Activated CD8-positive, alpha-beta T cell treated with anti-CD3 and anti-CD28 coated beads, Interleukin-2, amount 10 ng/mL, durations not matched to agents 7 days and 5 days (primary cell): ENCODE measurements around the gene FGF14. TPM values are rescaled to one million over a fixed set of nuclear protein-coding genes. Genes with fewer than 3 reads are reported as not detected.

ENCODE experiments used
- ATAC-seq: fragments of 150-1000 bp; cut with Tn5 transposase; one replicate; pipeline ENCODE4 v1.10.0; 2021; ENCODE audit warnings: moderate library complexity
- CTCF ChIA-PET: fragments of 350-600 bp; sonication (Branson Sonifier 250); formaldehyde crosslinking; loops from one replicate; lab custom pipeline; 2021; ENCODE audit warnings: antibody characterized with exemption; lab: Charles Lee
- POLR2A ChIA-PET: fragments of 350-600 bp; sonication (Branson Sonifier 250); formaldehyde crosslinking; loops from one replicate; lab custom pipeline; 2021; ENCODE audit warnings: antibody characterized with exemption; lab: Charles Lee
- DNase-seq: peaks from one replicate; pipeline ENCODE4 v3.0.0-alpha.2; 2020
- H3K27ac Mint-ChIP-seq: one replicate; pipeline ENCODE4 v1.8.0; 2021; ENCODE audit warnings: mild to moderate bottlenecking, mixed read lengths
- H3K27me3 Mint-ChIP-seq: one replicate; pipeline ENCODE4 v1.8.0; 2021; ENCODE audit warnings: low read depth, mixed read lengths
- H3K36me3 Mint-ChIP-seq: one replicate; pipeline ENCODE4 v1.8.0; 2021; ENCODE audit warnings: low read depth, mixed read lengths
- H3K4me1 Mint-ChIP-seq: one replicate; pipeline ENCODE4 v1.8.0; 2021; ENCODE audit warnings: low read depth, mixed read lengths
- H3K4me3 Mint-ChIP-seq: one replicate; pipeline ENCODE4 v1.8.0; 2021; ENCODE audit warnings: mild to moderate bottlenecking, mixed read lengths
- H3K9me3 Mint-ChIP-seq: one replicate; pipeline ENCODE4 v1.8.0; 2022; ENCODE audit warnings: mixed read lengths; ENCODE audit not compliant: insufficient read depth
- total RNA-seq, 2 experiments: library from RNA; stranded (reverse); gene quantifications; one replicate each; pipeline ENCODE4 v1.2.3, GENCODE V29; 2021

Gene FGF14
- total RNA-seq, 2 experiments from 2014 or later, result not detected

GRCh38 chr13:102300379-102300778 lies 101.5 kb downstream of the FGF14 start:
- Mint-ChIP-seq H3K36me3 (no peaks in the 10 kb centered on the region), H3K4me3 (no peak overlapping the region), H3K27ac (no peak overlapping the region), H3K4me1 (no peaks in the 10 kb centered on the region), H3K9me3 (no peaks in the 10 kb centered on the region), H3K27me3 (no peaks in the 10 kb centered on the region)
- ATAC-seq, result no peak
- CTCF ChIA-PET, result no interaction called here
- DNase-seq, result no peak
- POLR2A ChIA-PET, result no interaction called here

- no peak overlapping the region for H3K27ac Mint-ChIP-seq
- no peaks in the 10 kb centered on the region for H3K27me3 Mint-ChIP-seq
- DNase-seq (no peak), ATAC-seq (no peak)
- H3K9me3 Mint-ChIP-seq, result no peaks in the 10 kb centered on the region
- ChIA-PET CTCF (no interaction called here), POLR2A (no interaction called here)
- H3K36me3 Mint-ChIP-seq, result no peaks in the 10 kb centered on the region
- no peaks in the 10 kb centered on the region for H3K4me1 Mint-ChIP-seq
- no peak overlapping the region for H3K4me3 Mint-ChIP-seq
Measured at GRCh38 chr13:102299366-102299765, 102.5 kb downstream of the FGF14 start.

GRCh38 chr13:102298051-102298450 lies 103.8 kb downstream of the FGF14 start:
- POLR2A ChIA-PET, result no interaction called here
- Mint-ChIP-seq H3K4me1 (no peaks in the 10 kb centered on the region), H3K4me3 (no peak overlapping the region), H3K36me3 (no peaks in the 10 kb centered on the region), H3K27ac (no peak overlapping the region), H3K9me3 (no peaks in the 10 kb centered on the region), H3K27me3 (no peaks in the 10 kb centered on the region)
- CTCF ChIA-PET, result no interaction called here
- ATAC-seq (no peak), DNase-seq (no peak)

- POLR2A ChIA-PET, result no interaction called here
- H3K4me1 Mint-ChIP-seq, result no peaks in the 10 kb centered on the region
Measured at GRCh38 chr13:102295316-102296048, 106.4 kb downstream of the FGF14 start.

GRCh38 chr13:102294407-102295018 lies 107.3 kb downstream of the FGF14 start:
- Mint-ChIP-seq H3K36me3 (no peaks in the 10 kb centered on the region), H3K4me1 (no peaks in the 10 kb centered on the region), H3K27me3 (no peaks in the 10 kb centered on the region), H3K27ac (no peak overlapping the region), H3K9me3 (no peaks in the 10 kb centered on the region), H3K4me3 (no peak overlapping the region)
- CTCF ChIA-PET, result no interaction called here
- DNase-seq (no peak), ATAC-seq (no peak)
- POLR2A ChIA-PET, result no interaction called here

More at GRCh38 chr13:102295316-102296048, 106.4 kb downstream of the FGF14 start:
- Mint-ChIP-seq H3K36me3 (no peaks in the 10 kb centered on the region), H3K27me3 (no peaks in the 10 kb centered on the region), H3K9me3 (no peaks in the 10 kb centered on the region), H3K27ac (no peak overlapping the region), H3K4me3 (no peak overlapping the region)
- no peak for DNase-seq
- ATAC-seq, result no peak
- CTCF ChIA-PET, result no interaction called here

- DNase-seq (no peak), ATAC-seq (no peak)
- Mint-ChIP-seq H3K4me3 (no peak overlapping the region), H3K9me3 (no peaks in the 10 kb centered on the region), H3K4me1 (no peaks in the 10 kb centered on the region), H3K27ac (no peak overlapping the region), H3K27me3 (no peaks in the 10 kb centered on the region), H3K36me3 (no peaks in the 10 kb centered on the region)
- CTCF ChIA-PET, result no interaction called here
- POLR2A ChIA-PET, result no interaction called here
Measured at GRCh38 chr13:102293723-102294122, 108.1 kb downstream of the FGF14 start.

DNA sequence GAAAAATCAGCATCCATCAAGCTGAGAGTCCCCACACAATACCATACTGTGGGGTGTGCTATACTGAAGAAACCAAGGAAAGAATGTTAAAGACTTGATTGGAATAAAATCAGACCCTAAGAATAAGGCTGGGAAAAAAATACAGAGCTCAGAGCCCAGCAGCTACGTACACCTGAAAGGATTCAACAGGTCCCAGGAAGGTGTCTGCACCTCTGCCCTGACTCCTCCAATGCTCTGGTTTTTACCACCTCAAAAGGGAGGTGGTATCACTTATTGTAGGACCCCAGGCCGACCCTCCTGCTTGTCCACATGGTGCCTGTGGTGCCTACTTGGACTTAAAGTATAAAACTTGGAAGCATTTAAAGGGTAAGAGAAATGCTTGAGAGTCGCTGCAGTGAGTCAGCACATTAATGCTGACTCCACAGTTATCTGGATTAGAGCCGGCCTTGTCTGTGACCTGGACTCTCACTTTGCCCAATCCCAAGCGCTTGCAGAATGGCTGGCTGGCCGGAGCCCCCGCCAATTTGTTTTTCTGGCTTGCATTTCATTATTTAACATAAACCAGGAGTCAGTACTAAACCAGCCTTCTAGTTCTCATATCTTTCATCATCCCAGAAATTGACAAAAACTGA lies 110.1 kb downstream of the FGF14 start:
- DNase-seq (no peak), ATAC-seq (no peak)
- Mint-ChIP-seq H3K4me1 (no peaks in the 10 kb centered on the region), H3K36me3 (no peaks in the 10 kb centered on the region), H3K9me3 (no peaks in the 10 kb centered on the region), H3K4me3 (no peak overlapping the region), H3K27ac (no peak overlapping the region), H3K27me3 (no peaks in the 10 kb centered on the region)
- ChIA-PET POLR2A (no interaction called here), CTCF (no interaction called here)

DNA sequence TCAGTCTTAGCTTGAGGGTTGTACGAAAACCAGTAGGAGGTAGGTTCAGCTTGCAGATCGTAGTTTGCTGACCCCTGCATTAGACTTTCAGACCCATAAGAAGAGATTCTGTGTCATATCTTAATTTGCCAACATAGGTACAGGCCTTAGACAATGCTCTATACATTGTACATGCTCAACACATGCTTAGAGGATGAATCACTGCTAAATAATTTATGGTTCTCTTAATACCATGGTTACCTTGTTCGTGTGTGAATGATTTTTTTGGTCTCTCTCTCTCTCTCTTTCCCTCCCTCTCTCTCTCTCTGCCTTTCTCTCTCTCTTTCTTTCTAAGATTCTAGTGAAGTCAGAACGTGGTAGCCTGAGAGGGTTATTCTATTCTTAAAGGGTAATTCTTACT lies 112.2 kb downstream of the FGF14 start:
- no peak overlapping the region for H3K4me3 Mint-ChIP-seq
- ChIA-PET POLR2A (no interaction called here), CTCF (no interaction called here)
- H3K9me3 Mint-ChIP-seq, result no peaks in the 10 kb centered on the region
- no peak overlapping the region for H3K27ac Mint-ChIP-seq
- no peaks in the 10 kb centered on the region for H3K4me1 Mint-ChIP-seq
- no peaks in the 10 kb centered on the region for H3K27me3 Mint-ChIP-seq
- no peaks in the 10 kb centered on the region for H3K36me3 Mint-ChIP-seq
- no peak for ATAC-seq
- no peak for DNase-seq

GRCh38 chr13:102286326-102286725 lies 115.5 kb downstream of the FGF14 start:
- ChIA-PET CTCF (no interaction called here), POLR2A (no interaction called here)
- H3K9me3 Mint-ChIP-seq, result no peaks in the 10 kb centered on the region
- H3K4me1 Mint-ChIP-seq, result no peaks in the 10 kb centered on the region
- no peak overlapping the region for H3K27ac Mint-ChIP-seq
- H3K36me3 Mint-ChIP-seq, result no peaks in the 10 kb centered on the region
- ATAC-seq (no peak), DNase-seq (no peak)
- no peak overlapping the region for H3K4me3 Mint-ChIP-seq
- H3K27me3 Mint-ChIP-seq, result no peaks in the 10 kb centered on the region

DNA sequence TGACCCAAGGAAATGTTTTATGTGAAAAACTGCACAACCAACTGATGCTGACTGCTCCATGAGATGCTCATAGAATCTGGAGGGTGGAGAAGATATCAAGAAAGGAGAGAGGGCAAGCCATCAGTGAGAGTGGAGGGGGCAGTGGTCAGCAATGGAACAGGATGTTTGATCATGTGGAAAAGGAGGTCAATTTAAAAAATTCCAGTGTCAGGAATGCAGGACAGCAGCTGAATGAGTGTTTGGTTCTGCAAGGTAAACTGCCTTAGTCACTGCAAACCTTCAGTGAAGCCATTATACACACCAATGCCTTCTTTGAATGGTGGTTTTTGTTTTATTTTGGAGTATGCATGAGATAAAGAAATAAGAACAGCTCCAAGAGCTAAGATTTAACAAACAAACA lies 121.5 kb downstream of the FGF14 start:
- POLR2A ChIA-PET, result no interaction called here
- H3K9me3 Mint-ChIP-seq, result no peaks in the 10 kb centered on the region
- ATAC-seq (no peak), DNase-seq (no peak)
- no peaks in the 10 kb centered on the region for H3K27me3 Mint-ChIP-seq
- no peak overlapping the region for H3K27ac Mint-ChIP-seq
- no peaks in the 10 kb centered on the region for H3K36me3 Mint-ChIP-seq
- CTCF ChIA-PET, result no interaction called here
- H3K4me3 Mint-ChIP-seq, result no peak overlapping the region
- H3K4me1 Mint-ChIP-seq, result no peaks in the 10 kb centered on the region

DNA sequence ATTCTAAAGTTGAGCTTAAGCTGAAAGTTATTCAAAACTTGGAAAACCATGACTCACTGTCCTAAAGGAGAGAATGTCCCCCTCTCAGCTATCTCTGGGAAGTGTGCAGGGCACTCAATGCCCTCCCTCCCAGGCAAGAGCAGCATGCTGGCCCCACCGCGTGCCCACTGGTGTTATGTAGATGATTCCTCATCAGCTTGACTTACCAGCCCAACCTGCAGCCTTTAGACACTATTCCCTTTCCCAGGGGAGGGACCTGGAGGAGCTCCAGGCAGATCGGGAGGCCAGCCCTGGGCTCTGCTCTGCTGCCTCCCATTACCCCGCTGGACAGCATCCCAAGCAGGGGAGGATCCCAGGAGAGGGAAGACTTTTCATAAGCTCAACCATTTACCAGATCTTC lies 124.6 kb downstream of the FGF14 start:
- no peak overlapping the region for H3K4me3 Mint-ChIP-seq
- ChIA-PET CTCF (no interaction called here), POLR2A (no interaction called here)
- no peak overlapping the region for H3K27ac Mint-ChIP-seq
- ATAC-seq (no peak), DNase-seq (no peak)
- no peaks in the 10 kb centered on the region for H3K4me1 Mint-ChIP-seq
- no peaks in the 10 kb centered on the region for H3K9me3 Mint-ChIP-seq
- no peaks in the 10 kb centered on the region for H3K27me3 Mint-ChIP-seq
- no peaks in the 10 kb centered on the region for H3K36me3 Mint-ChIP-seq

GRCh38 chr13:102276404-102276803 lies 125.4 kb downstream of the FGF14 start:
- POLR2A ChIA-PET, result no interaction called here
- no peaks in the 10 kb centered on the region for H3K36me3 Mint-ChIP-seq
- no peaks in the 10 kb centered on the region for H3K9me3 Mint-ChIP-seq
- H3K4me1 Mint-ChIP-seq, result no peaks in the 10 kb centered on the region
- CTCF ChIA-PET, result no interaction called here
- H3K27me3 Mint-ChIP-seq, result no peaks in the 10 kb centered on the region
- ATAC-seq (no peak), DNase-seq (no peak)
- H3K27ac Mint-ChIP-seq, result no peak overlapping the region
- H3K4me3 Mint-ChIP-seq, result no peak overlapping the region
